HTR-8/SVneo (cell line): ENCODE measurements around the gene TLL2.
A peak's percentile ranks its signal among the peaks of the same experiment; 100 is the strongest.

Experiments used
- DNase-seq: peaks from one replicate; pipeline ENCODE4 v3.0.0; 2011; ENCODE audit warnings: low spot score, mixed read lengths; ENCODE audit not compliant: insufficient read length
- FAIRE-seq: peaks from 2 replicates; lab custom pipeline; 2011; peaks lifted over from hg19 to GRCh38; lab: Jason Lieb, UNC

Gene TLL2

GRCh38 chr10:96470116-96470743 lies 43.5 kb downstream of the TLL2 start:
- FAIRE-seq: peak; percentile 80

DNA sequence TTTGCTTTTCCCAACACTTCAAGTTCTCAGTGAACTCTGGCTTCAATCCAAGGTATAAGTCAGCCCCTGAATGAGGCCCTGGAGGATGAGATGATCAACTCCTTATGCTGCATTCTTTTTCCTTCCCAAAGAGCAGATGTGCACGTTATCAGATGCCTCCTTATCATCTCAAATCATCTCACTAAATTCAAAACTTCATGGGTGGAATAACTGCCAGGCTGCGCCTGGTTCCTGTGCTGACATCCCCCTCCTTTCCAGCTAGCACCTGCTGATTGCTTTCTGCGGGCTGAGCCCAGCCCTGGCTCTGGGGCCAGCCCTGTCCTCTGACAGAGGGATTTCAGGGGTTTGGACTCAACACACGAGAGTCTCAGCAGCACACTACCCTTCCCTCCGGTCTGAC lies 44.9 kb downstream of the TLL2 start:
- DNase-seq: no peak
- FAIRE-seq: no peak

More at GRCh38 chr10:96470116-96470743, 43.5 kb downstream of the TLL2 start:
- peak; percentile 59 for DNase-seq

DNA sequence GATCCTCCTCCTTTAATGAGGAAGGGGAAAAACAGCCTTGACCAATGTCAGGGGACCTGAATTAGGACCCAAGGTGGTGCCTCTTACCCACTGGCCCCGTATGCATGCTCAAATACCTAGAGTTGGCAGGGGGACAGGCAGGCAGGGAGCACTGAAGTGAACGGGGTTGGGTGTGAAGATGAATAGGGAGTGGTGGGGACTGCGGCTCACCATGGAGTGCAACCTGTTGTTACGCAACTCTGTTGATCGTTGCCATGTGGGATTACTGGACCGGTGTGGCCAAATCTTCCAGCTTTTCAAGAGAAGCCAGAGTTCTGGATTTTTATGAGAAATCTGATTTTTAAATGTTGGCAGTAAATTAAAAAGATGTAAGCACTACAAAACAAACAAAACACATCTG lies 48.1 kb downstream of the TLL2 start:
- no peak for FAIRE-seq
- no peak for DNase-seq

DNA sequence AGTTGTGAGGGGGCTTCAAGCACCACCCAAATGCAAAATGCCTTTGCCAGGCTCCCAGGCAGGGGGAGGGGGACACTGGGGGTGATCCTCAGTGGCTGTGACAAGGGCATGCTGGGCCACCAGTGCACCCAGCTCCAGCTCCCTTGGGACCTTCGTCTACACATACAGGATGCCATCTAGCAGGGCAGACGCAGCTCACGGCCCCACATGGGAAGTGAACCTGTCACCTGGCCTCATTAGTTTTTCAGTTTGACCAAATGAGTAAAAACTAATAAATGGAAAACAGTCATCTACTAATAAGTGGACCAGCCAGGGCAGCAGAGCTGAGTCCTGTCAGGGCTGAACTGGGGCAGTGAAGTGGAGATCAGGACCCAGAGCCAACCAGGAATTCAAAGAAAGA lies 50.2 kb downstream of the TLL2 start:
- no peak for FAIRE-seq
- DNase-seq: no peak

DNA sequence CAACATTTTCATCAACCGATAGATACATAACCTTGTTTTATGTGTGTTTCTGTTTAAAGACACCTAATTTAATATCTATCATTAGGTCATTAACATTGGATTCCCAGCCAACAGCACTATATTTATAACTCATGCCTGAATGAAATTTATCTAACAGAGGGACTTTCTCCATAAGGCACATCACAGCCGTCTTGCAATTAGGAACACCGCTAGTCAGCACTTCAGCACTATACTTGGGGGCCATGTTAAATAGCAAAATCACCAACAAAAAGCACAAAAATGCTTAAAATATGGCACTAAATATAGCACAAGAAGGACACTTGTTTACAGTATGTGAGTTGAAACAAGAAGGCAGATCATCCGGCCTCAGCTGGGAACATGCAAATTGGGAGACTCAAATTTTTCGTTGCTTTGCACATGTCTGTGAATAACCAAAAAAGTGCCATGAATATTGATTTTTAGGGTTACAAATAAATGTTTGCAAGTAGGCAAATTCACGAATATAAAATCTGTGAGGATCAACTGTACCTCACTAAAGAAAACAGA lies 51.0 kb downstream of the TLL2 start:
- FAIRE-seq (no peak), DNase-seq (no peak)

GRCh38 chr10:96460316-96460715 lies 53.4 kb downstream of the TLL2 start:
- DNase-seq (no peak), FAIRE-seq (no peak)

- FAIRE-seq (no peak), DNase-seq (no peak)
Observed at GRCh38 chr10:96457341-96457740, 56.4 kb downstream of the TLL2 start.

DNA sequence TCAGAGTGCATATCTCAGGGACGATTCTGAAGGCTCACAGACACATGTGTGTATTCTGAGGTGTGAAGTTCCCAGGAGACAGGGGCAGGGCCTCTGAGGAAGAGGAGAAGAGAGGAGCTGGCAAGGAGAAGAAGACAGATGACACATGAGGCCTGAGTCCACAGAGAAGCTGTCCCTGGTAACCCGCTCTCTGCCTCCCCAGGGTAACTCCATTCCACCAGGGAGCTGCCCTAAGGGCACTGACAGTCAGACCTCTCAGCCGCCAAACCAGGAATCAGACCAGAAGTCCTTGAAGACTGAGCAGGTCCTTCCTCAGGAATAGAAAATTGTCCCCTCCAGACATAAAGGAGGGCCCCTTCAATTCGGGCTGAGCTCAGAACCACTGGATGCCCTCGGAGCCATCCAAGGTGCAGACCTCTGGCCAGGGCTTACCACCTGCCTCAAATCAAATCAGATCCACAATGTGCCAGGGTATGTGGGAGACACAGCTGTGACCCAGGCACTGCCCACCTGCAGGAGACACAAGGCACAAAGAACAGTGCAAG lies 57.4 kb downstream of the TLL2 start:
- DNase-seq (no peak), FAIRE-seq (no peak)

DNA sequence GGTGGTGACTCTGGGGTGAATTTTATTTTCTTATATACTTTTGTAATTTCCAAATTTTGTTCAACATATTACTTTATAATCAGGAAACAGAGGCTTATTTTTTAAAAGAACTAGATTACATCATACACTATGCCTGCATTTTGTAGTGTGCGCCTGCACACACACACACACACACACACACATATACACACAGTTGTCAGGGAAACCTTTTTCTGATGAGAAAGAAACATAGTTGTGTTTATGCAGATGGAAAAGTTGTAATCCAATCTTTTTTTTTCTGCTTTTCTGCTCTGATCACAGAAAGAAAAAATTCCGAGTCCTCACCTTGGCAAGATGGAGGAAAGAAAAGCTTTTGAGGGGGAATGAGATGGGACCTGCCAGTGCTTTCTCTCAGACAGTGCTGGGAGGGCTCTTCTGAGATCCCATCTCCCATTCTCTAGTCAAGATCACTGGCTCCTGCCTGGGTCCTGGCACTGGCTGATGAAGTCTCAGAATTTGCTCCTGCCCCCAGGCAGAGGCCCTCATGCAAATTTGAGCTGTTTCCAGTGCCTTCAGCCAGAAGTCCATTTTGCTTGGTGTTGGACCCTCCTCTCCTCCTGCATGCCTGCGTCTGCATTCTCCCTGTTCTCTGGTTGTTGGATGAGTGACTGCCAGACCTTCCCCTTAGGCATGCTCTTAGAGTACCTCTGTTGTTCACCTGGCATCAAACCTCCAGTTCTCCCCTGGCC lies 59.7 kb downstream of the TLL2 start:
- FAIRE-seq: no peak

DNA sequence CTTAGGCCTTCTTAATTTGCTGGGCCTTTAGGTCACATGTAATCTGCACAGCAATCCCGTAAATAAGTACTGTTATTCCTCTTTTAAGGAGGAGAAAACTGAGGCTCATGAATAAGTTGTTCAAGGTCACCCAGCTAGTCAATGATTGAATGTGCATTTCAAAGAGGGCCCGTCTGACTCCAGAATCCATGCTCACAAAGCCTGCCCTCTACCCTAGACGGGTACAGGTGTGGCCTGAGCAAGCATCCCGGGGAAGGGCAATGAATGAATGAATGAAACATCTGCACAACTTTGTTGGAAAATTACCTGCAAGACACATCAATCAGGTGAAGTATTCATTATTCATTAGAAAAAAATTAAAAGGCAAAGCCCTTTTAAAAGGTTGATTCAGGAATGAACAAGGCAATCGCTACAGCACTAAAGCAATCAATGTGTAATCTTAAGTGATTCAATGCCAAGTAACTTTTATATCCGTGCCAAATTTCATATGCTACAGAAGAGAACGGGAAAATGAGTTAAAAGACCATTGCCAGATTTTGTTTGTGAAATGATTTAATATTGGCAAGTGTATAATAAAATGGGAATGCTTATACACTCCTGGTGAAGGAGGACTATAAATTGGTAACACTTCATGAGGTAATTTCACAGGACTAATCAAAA lies 61.1 kb downstream of the TLL2 start:
- DNase-seq: no peak
- FAIRE-seq: no peak

More for the DNA sequence above, 59.7 kb downstream of the TLL2 start:
- DNase-seq: no peak

DNA sequence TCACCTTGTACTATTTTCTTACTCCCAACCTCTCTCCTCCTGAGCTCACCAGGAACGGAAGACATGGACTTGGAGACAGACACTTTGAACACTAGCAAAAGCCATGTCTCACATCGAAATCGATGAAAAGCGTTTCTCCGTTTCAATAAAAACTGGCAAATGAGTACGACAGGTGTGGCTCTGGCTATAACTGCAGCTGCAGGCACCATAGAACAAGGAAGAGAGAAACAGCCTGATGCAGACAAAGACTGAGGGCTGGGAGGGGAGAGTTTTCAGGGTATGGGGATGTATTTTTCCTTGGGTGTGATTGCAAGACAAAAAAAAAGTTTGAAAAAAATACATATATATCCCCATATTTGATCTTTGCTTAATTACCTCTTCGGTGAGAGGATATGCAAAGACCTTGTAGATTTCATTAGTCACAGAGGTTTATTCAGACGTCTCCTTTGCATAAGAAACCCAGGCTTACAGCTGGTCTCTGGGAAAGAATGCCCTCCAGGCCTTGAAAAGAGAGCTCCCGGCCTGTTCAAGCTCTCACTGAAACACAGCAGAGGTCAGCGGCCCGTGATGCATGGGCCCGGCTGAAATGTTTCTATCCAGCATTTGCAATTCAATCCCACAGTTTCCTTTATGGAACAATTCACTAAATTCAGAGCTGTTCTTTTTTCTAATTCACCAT lies 63.1 kb downstream of the TLL2 start:
- DNase-seq (no peak), FAIRE-seq (no peak)

DNA sequence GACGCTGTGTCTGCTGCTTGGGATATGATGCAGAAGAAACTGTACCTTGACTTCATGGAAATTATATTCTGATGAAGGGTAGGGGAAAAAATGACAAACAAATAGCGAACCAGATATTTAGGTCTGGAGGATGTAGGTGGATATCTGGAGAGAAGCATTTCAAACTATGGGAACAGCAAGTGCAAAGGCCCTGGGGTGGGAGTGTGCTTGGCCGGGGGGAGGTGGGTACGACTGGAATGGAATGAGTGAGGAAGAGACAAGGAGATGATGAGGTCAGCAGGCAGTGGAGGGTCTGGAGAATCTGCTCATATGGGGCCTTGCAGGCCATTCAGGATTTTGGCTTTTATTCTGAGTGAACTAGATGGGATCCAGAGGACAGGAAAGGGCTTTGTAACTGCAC lies 65.2 kb downstream of the TLL2 start:
- FAIRE-seq: no peak

DNA sequence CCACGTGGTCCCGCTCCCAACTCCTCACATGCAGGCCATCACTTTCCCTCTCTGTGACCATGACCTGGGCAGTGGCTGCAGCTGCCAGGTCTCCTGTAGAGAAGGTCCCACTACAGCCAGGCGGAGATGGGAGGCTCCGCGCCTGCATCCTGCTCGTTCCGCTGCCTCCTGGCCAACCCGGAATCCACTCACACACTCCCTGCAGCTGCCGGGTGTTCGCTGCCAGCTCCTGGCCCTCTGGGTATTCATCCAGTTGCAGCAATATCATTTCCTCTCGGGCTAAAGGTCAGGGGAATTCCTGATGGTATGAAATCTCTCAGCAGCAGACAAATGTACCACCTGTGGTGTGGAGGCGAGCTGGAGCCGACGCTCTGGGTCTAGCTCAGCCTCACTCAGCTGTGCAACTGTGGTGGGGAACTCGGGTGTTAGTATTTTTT lies 65.7 kb downstream of the TLL2 start:
- FAIRE-seq (no peak), DNase-seq (no peak)

More for the DNA sequence above, 65.2 kb downstream of the TLL2 start:
- no peak for DNase-seq

GRCh38 chr10:96446966-96447596 lies 66.6 kb downstream of the TLL2 start:
- DNase-seq (no peak), FAIRE-seq (no peak)

GRCh38 chr10:96441987-96442643 lies 71.6 kb downstream of the TLL2 start:
- FAIRE-seq (no peak), DNase-seq (no peak)

GRCh38 chr10:96441322-96441885 lies 72.3 kb downstream of the TLL2 start:
- FAIRE-seq: no peak
- no peak for DNase-seq

- DNase-seq (no peak), FAIRE-seq (no peak)
Observed at GRCh38 chr10:96440361-96441292, 73.1 kb downstream of the TLL2 start.

GRCh38 chr10:96439725-96440124 lies 74.0 kb downstream of the TLL2 start:
- FAIRE-seq: no peak

More at GRCh38 chr10:96439725-96440124, 74.0 kb downstream of the TLL2 start:
- no peak for DNase-seq
